Measurements from ENCODE around the gene DPH2. TPM values are rescaled to one million over a fixed set of nuclear protein-coding genes. Genes with fewer than 3 reads are reported as not detected.

Gene DPH2
- total RNA-seq, 1 donor from 2014 or later: 30.2 TPM

- no peak for DNase-seq (ENCODE audit: extremely low spot score, unreplicated experiment)
- H3K36me3 Mint-ChIP-seq: peaks cover 6% of the 10 kb centered on the region
- no peaks in the 10 kb centered on the region for H3K27me3 Mint-ChIP-seq
- H3K4me1 Mint-ChIP-seq (ENCODE audit: unreplicated experiment): peaks cover 23% of the 10 kb centered on the region
- no peaks in the 10 kb centered on the region for H3K9me3 Mint-ChIP-seq
- peak overlapping the region; percentile 41 for H3K4me3 Mint-ChIP-seq
- peak overlapping the region; percentile 80 for H3K27ac Mint-ChIP-seq
- no peak for TF ChIP-seq CTCF (conservative IDR thresholded peaks at IDR 0.05)
Observed at GRCh38 chr1:43953361-43953760, 16.4 kb upstream of the DPH2 start.

- Mint-ChIP-seq H3K4me3 (no peak overlapping the region), H3K36me3 (peaks cover 9% of the 10 kb centered on the region), H3K27me3 (no peaks in the 10 kb centered on the region), H3K4me1 (ENCODE audit: unreplicated experiment) (peaks cover 16% of the 10 kb centered on the region), H3K27ac (no peak overlapping the region), H3K9me3 (no peaks in the 10 kb centered on the region)
- TF ChIP-seq CTCF (conservative IDR thresholded peaks at IDR 0.05): no peak
- no peak for DNase-seq (ENCODE audit: extremely low spot score, unreplicated experiment)
Observed at GRCh38 chr1:43954036-43954435, 15.8 kb upstream of the DPH2 start.

GRCh38 chr1:43956234-43956633, 13.6 kb upstream of the DPH2 start:
- no peak overlapping the region for H3K4me3 Mint-ChIP-seq
- H3K4me1 Mint-ChIP-seq (ENCODE audit: unreplicated experiment): peaks cover 12% of the 10 kb centered on the region
- no peak overlapping the region for H3K27ac Mint-ChIP-seq
- H3K27me3 Mint-ChIP-seq: no peaks in the 10 kb centered on the region
- DNase-seq (ENCODE audit: extremely low spot score, unreplicated experiment): no peak
- H3K9me3 Mint-ChIP-seq: no peaks in the 10 kb centered on the region
- peaks cover 6% of the 10 kb centered on the region for H3K36me3 Mint-ChIP-seq
- TF ChIP-seq CTCF (conservative IDR thresholded peaks at IDR 0.05): no peak

- Mint-ChIP-seq H3K4me3 (no peak overlapping the region), H3K27me3 (no peaks in the 10 kb centered on the region), H3K4me1 (ENCODE audit: unreplicated experiment) (peaks cover 12% of the 10 kb centered on the region), H3K27ac (no peak overlapping the region), H3K9me3 (no peaks in the 10 kb centered on the region), H3K36me3 (peaks cover 6% of the 10 kb centered on the region)
- no peak for DNase-seq (ENCODE audit: extremely low spot score, unreplicated experiment)
- no peak for TF ChIP-seq CTCF (conservative IDR thresholded peaks at IDR 0.05)
Observed at GRCh38 chr1:43957407-43958040, 12.3 kb upstream of the DPH2 start.

GRCh38 chr1:43958351-43959255, 11.2 kb upstream of the DPH2 start:
- Mint-ChIP-seq H3K4me1 (ENCODE audit: unreplicated experiment) (peaks cover 2% of the 10 kb centered on the region), H3K4me3 (no peak overlapping the region), H3K9me3 (no peaks in the 10 kb centered on the region), H3K27me3 (no peaks in the 10 kb centered on the region), H3K27ac (no peak overlapping the region), H3K36me3 (peaks cover 6% of the 10 kb centered on the region)
- DNase-seq (ENCODE audit: extremely low spot score, unreplicated experiment): no peak
- no peak for TF ChIP-seq CTCF (conservative IDR thresholded peaks at IDR 0.05)
